ENCODE data around the gene PSAPL1.

GRCh38 chr4:7441201-7441600 is 6.5 kb upstream of the PSAPL1 start:
- TF ChIP-seq CTCF (IDR thresholded peaks at IDR 0.05) (no peak), POLR2AphosphoS5 (IDR thresholded peaks at IDR 0.05) (no peak), POLR2A (IDR thresholded peaks at IDR 0.05) (no peak)
